Astrocyte (in vitro differentiated cells and primary cell): ENCODE measurements around the gene CALB2. TPM values are rescaled to one million over a fixed set of nuclear protein-coding genes. Genes with fewer than 3 reads are reported as not detected.

Experiments used
- DNase-seq: peaks from one replicate; pipeline ENCODE4 v3.0.0-alpha.2; 2010; ENCODE audit warnings: low read depth
- FAIRE-seq: peaks from 2 replicates; lab custom pipeline; 2011; peaks lifted over from hg19 to GRCh38; lab: Jason Lieb, UNC
- H2AFZ ChIP-seq: 2 replicates; pipeline ENCODE4 v1.6.0; 2012; ENCODE audit warnings: low read depth, low read length, inconsistent platforms
- H3K27ac ChIP-seq: 2 replicates; pipeline ENCODE4 v1.5.1; 2011; ENCODE audit warnings: low read depth, low read length, inconsistent platforms
- H3K27me3 ChIP-seq: 2 replicates; pipeline ENCODE4 v1.6.0; 2011; ENCODE audit warnings: low read length, inconsistent platforms; ENCODE audit not compliant: insufficient read depth
- H3K36me3 ChIP-seq: 2 replicates; pipeline ENCODE4 v1.5.1; 2011; ENCODE audit warnings: low read length, inconsistent platforms; ENCODE audit not compliant: insufficient read depth
- H3K4me1 ChIP-seq: 2 replicates; pipeline ENCODE4 v1.5.1; 2011; ENCODE audit warnings: low read length, inconsistent platforms; ENCODE audit not compliant: insufficient read depth
- H3K4me2 ChIP-seq: 2 replicates; pipeline ENCODE4 v1.6.0; 2012; ENCODE audit warnings: low read length, inconsistent platforms
- H3K4me3 ChIP-seq: 2 replicates; pipeline ENCODE4 v1.5.1; 2011; ENCODE audit warnings: low read depth, mild to moderate bottlenecking, low read length, inconsistent platforms; ENCODE audit not compliant: insufficient read depth
- H3K79me2 ChIP-seq: 2 replicates; pipeline ENCODE4 v1.6.0; 2012; ENCODE audit warnings: mild to moderate bottlenecking, low read length, inconsistent platforms; ENCODE audit not compliant: insufficient read depth
- H3K9ac ChIP-seq: 2 replicates; pipeline ENCODE4 v1.6.0; 2012; ENCODE audit warnings: mild to moderate bottlenecking, low read length, inconsistent platforms
- H3K9me3 ChIP-seq: 2 replicates; pipeline ENCODE4 v1.5.1; 2012; ENCODE audit warnings: low read depth, mild to moderate bottlenecking, low read length, inconsistent platforms; ENCODE audit not compliant: insufficient read depth
- H4K20me1 ChIP-seq: 2 replicates; pipeline ENCODE4 v1.6.0; 2012; ENCODE audit warnings: low read length, inconsistent platforms; ENCODE audit not compliant: insufficient read depth
- H3K27ac Mint-ChIP-seq: one replicate; pipeline ENCODE4 v1.8.0; 2021; ENCODE audit warnings: mild to moderate bottlenecking, mixed read lengths; ENCODE audit not compliant: unreplicated experiment
- H3K27me3 Mint-ChIP-seq: one replicate; pipeline ENCODE4 v1.8.0; 2021; ENCODE audit warnings: low read depth, mixed read lengths; ENCODE audit not compliant: unreplicated experiment
- H3K36me3 Mint-ChIP-seq: one replicate; pipeline ENCODE4 v1.8.0; 2021; ENCODE audit warnings: low read depth, mixed read lengths; ENCODE audit not compliant: unreplicated experiment
- H3K4me1 Mint-ChIP-seq: one replicate; pipeline ENCODE4 v1.8.0; 2021; ENCODE audit warnings: low read depth, mixed read lengths; ENCODE audit not compliant: unreplicated experiment
- H3K4me3 Mint-ChIP-seq: one replicate; pipeline ENCODE4 v1.8.0; 2021; ENCODE audit warnings: mild to moderate bottlenecking, moderate library complexity, mixed read lengths; ENCODE audit not compliant: unreplicated experiment
- H3K9me3 Mint-ChIP-seq: one replicate; pipeline ENCODE4 v1.8.0; 2021; ENCODE audit warnings: mild to moderate bottlenecking, mixed read lengths; ENCODE audit not compliant: unreplicated experiment
- EZH2 ChIP-seq: IDR thresholded peaks from 2 replicates; pipeline ENCODE4 v1.6.1; 2012; ENCODE audit warnings: mild to moderate bottlenecking, low read length, inconsistent platforms; ENCODE audit not compliant: insufficient read depth
- total RNA-seq: library from RNA; stranded (reverse); gene quantifications from 2 replicates; pipeline ENCODE4 v1.2.1, GENCODE V29; 2021
- TF ChIP-seq, protein P1 (sequence below): IDR thresholded peaks from 2 replicates; pipeline ENCODE4 v1.5.1; 2011; ENCODE audit warnings: low read depth, mild to moderate bottlenecking, inconsistent platforms, low read length, moderate library complexity; ENCODE audit not compliant: insufficient read depth

CALB2 gene
- total RNA-seq, 1 donor from 2014 or later = 4.2 TPM

- Mint-ChIP-seq H3K27me3 (peaks cover 28% of the 10 kb centered on the region), H3K27ac (peak overlapping the region; percentile 69), H3K4me3 (no peak overlapping the region), H3K4me1 (peaks cover 13% of the 10 kb centered on the region), H3K9me3 (no peaks in the 10 kb centered on the region), H3K36me3 (no peaks in the 10 kb centered on the region)
- H3K4me3 ChIP-seq = no peak overlapping the region
- H3K27ac ChIP-seq = no peak overlapping the region
- no peak for TF ChIP-seq EZH2
- H3K4me2 ChIP-seq = peak overlapping the region; percentile 84
- peaks cover 9% of the 10 kb centered on the region for H3K27me3 ChIP-seq
- no peaks in the 10 kb centered on the region for H3K36me3 ChIP-seq
- no peak for FAIRE-seq
- H3K9ac ChIP-seq = peak overlapping the region; percentile 14
- no peaks in the 10 kb centered on the region for H3K9me3 ChIP-seq
- peak; percentile 8 for DNase-seq
- H3K4me1 ChIP-seq = peaks cover 28% of the 10 kb centered on the region
- no peaks in the 10 kb centered on the region for H4K20me1 ChIP-seq
- H3K79me2 ChIP-seq = no peaks in the 10 kb centered on the region
- no peak overlapping the region for H2AFZ ChIP-seq
Observed at GRCh38 chr16:71359431-71359830, 908 bp downstream of the CALB2 start.

DNA sequence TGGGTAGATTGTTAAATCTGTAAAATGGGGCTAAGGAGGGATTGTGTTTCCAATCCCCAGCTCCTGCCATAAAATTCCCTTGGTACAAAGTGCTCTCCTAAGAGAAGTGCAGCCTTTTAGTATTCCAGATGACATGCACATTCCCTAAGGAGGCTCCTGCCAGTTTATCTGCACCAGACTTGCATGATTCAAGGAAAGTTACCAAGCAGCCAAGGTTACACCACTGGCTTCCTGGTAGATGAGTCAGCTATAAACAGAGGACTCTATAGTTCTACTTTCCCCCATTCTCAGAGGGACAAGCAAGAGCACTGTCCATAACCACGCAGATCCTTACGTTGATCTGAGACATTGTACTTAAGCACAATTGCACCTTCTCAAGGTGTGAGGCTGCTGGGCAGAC lies 1.9 kb downstream of the CALB2 start:
- no peaks in the 10 kb centered on the region for H3K36me3 ChIP-seq
- Mint-ChIP-seq H3K27me3 (peaks cover 24% of the 10 kb centered on the region), H3K4me3 (peak overlapping the region; percentile 18), H3K9me3 (no peaks in the 10 kb centered on the region), H3K27ac (peak overlapping the region; percentile 48), H3K36me3 (no peaks in the 10 kb centered on the region), H3K4me1 (peaks cover 13% of the 10 kb centered on the region)
- no peaks in the 10 kb centered on the region for H3K9me3 ChIP-seq
- H3K9ac ChIP-seq = no peak overlapping the region
- H4K20me1 ChIP-seq = no peaks in the 10 kb centered on the region
- no peak overlapping the region for H3K27ac ChIP-seq
- H3K79me2 ChIP-seq = no peaks in the 10 kb centered on the region
- no peak overlapping the region for H3K4me3 ChIP-seq
- peak overlapping the region; percentile 84 for H3K4me2 ChIP-seq
- peaks cover 7% of the 10 kb centered on the region for H3K27me3 ChIP-seq
- FAIRE-seq = peak; percentile 88
- peak; percentile 95 for DNase-seq
- H2AFZ ChIP-seq = no peak overlapping the region
- peaks cover 28% of the 10 kb centered on the region for H3K4me1 ChIP-seq
- TF ChIP-seq EZH2 = no peak
- TF ChIP-seq, protein P1, sequence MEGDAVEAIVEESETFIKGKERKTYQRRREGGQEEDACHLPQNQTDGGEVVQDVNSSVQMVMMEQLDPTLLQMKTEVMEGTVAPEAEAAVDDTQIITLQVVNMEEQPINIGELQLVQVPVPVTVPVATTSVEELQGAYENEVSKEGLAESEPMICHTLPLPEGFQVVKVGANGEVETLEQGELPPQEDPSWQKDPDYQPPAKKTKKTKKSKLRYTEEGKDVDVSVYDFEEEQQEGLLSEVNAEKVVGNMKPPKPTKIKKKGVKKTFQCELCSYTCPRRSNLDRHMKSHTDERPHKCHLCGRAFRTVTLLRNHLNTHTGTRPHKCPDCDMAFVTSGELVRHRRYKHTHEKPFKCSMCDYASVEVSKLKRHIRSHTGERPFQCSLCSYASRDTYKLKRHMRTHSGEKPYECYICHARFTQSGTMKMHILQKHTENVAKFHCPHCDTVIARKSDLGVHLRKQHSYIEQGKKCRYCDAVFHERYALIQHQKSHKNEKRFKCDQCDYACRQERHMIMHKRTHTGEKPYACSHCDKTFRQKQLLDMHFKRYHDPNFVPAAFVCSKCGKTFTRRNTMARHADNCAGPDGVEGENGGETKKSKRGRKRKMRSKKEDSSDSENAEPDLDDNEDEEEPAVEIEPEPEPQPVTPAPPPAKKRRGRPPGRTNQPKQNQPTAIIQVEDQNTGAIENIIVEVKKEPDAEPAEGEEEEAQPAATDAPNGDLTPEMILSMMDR = no peak

- Mint-ChIP-seq H3K27me3 (peaks cover 13% of the 10 kb centered on the region), H3K27ac (no peak overlapping the region), H3K9me3 (no peaks in the 10 kb centered on the region), H3K36me3 (no peaks in the 10 kb centered on the region), H3K4me3 (no peak overlapping the region), H3K4me1 (peaks cover 13% of the 10 kb centered on the region)
- TF ChIP-seq, protein P1 = no peak
- TF ChIP-seq EZH2 = no peak
- H3K4me3 ChIP-seq = no peak overlapping the region
- FAIRE-seq = no peak
- H3K4me1 ChIP-seq = peaks cover 17% of the 10 kb centered on the region
- no peaks in the 10 kb centered on the region for H4K20me1 ChIP-seq
- no peak overlapping the region for H3K4me2 ChIP-seq
- H3K9ac ChIP-seq = no peak overlapping the region
- no peak overlapping the region for H2AFZ ChIP-seq
- peaks cover 2% of the 10 kb centered on the region for H3K27me3 ChIP-seq
- H3K27ac ChIP-seq = no peak overlapping the region
- no peak for DNase-seq
- H3K79me2 ChIP-seq = no peaks in the 10 kb centered on the region
- H3K36me3 ChIP-seq = no peaks in the 10 kb centered on the region
- H3K9me3 ChIP-seq = no peaks in the 10 kb centered on the region
Observed at GRCh38 chr16:71364133-71364681, 5.7 kb downstream of the CALB2 start.
